ENCODE measurements around the gene FUBP3.

The FUBP3 gene, protein sequence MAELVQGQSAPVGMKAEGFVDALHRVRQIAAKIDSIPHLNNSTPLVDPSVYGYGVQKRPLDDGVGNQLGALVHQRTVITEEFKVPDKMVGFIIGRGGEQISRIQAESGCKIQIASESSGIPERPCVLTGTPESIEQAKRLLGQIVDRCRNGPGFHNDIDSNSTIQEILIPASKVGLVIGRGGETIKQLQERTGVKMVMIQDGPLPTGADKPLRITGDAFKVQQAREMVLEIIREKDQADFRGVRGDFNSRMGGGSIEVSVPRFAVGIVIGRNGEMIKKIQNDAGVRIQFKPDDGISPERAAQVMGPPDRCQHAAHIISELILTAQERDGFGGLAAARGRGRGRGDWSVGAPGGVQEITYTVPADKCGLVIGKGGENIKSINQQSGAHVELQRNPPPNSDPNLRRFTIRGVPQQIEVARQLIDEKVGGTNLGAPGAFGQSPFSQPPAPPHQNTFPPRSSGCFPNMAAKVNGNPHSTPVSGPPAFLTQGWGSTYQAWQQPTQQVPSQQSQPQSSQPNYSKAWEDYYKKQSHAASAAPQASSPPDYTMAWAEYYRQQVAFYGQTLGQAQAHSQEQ

GRCh38 chr9:130578865-130579737, at the start of gene FUBP3:
TSS of gene FUBP3 (plus strand) at chr9:130579577. CDS start at chr9:130579681, 104 bp downstream.
- peak; percentile 87 to 99 (median 97) for DNase-seq
- intact Hi-C loops (cut with DNase I), result loop anchor here (5.0 kb wide), 1 partner anchor 113 kb away; the partner anchor contains the start of gene EXOSC2

DNA sequence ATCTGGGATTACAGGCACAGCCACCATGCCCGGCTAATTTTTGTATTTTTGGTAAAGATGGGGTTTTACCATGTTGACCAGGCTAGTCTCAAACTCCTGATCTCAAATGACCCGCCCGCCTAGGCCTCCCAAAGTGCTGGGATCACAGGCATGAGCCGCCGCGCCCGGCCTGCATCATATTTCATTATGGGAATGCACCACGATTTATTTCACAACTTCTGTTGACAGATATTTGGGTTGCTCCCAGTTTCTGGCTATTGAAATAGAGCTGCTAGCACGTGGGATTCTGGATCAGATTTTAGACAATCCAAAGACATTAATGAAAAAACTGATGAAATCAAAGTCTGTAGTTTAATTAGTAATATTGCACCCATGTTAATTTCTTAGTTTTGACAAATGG, 48.4 kb upstream of the FUBP3 start:
- intact Hi-C loops (cut with DNase I), result no loop called here
- DNase-seq, result no peak

GRCh38 chr9:130531670-130532069, 47.7 kb upstream of the FUBP3 start:
- intact Hi-C loops (cut with DNase I), result no loop called here

DNA sequence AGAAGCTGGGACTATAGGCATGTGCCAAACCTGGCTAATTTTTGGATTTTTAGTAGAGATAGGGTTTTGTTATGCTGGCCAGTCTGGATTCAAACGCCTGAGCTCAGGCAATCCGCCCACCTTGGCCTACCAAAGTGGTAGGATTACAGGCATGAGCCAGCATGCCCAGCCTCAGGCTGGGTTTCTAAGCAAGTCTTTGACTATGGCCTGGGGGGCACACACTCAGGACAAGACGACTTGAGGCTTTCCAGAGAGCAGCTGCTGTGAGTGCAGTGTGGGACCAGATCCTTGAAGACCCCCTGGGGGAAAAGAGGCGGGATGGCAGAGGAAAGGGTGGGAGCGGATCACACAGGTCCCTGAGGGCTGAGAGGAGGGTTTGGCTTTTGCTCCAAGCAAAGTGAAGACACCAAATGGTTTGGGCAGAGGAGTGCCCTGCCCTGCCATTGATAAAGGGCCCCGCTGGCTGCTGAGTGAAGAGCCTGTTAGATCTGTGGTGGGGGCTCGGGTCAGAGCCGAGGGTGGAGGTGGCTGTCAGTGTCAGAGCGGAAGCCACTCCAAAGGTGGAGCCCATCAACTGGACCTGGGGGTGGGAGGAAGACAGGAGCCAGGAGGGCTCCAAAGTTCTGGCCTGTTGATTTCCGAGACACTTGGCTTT, 46.8 kb upstream of the FUBP3 start:
- DNase-seq, result no peak
- intact Hi-C loops (cut with DNase I), result no loop called here

More at GRCh38 chr9:130531670-130532069, 47.7 kb upstream of the FUBP3 start:
- DNase-seq, result no peak

GRCh38 chr9:130535818-130536521, 43.4 kb upstream of the FUBP3 start:
- peak in 28 of 42 donors; percentile 4 to 64 (median 23) for DNase-seq
- intact Hi-C loops (cut with DNase I), result no loop called here

GRCh38 chr9:130536701-130537107, 42.7 kb upstream of the FUBP3 start:
- intact Hi-C loops (cut with DNase I), result no loop called here
- no peak for DNase-seq

- no peak for DNase-seq
- intact Hi-C loops (cut with DNase I), result no loop called here
Measured at GRCh38 chr9:130537346-130538050, 41.9 kb upstream of the FUBP3 start.

DNA sequence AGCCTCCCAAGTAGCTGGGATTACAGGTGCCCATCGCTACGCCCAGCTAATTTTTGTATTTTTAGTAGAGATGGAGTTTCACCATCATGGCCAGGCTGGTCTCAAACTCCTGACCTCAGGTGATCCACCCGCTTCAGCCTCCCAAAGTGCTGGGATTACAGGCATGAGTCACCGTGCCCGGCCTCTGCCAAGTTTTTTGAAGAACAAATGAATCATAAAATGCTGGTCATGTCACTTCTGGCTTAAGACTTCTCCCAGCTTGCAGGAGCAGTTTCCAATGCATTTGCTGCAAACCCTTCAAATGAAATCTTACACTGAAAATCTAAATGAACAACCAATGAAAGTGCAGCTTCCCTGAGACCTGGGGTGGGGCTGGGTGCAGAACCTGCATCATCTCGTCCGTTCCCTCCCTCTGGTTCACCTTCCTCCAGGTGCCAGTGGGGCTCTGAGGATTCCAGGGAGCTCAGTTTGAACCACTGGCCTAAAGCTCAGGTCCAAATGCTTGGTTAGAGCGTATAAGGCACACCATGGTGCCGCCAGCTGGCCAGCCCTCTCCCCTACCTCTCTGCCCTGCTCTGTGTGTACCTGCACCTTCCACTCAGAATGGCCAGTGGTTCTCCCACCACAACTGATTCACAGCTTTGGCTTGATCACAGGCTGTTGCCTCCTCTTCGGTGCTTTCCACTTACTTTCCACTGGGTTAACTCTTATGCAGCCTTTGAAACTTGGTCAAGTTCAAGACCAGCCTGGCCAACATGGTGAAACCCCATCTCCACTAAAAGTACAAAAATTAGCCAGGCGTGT, 39.8 kb upstream of the FUBP3 start:
- intact Hi-C loops (cut with DNase I), result no loop called here
- peak in 1 of 42 donors; percentile 13 for DNase-seq

DNA sequence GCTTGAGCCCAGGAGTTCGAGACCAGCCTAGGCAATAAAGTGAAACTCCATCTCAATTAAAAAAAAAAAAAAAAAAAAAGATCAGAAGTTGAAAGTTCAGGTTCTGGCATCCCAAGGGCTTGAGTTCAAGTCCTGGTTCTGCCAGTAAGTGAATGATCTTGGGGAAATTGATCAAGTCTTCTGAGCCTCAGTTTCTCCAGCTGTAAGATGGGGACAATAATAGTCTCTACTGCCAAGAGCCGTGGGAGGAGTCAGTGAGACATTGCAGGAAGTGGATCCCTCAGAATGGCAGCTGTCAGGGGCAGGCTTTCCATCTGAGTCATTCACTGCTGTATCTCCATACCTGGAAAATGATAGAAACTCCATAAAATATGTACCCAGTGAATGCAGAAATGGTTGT, 37.8 kb upstream of the FUBP3 start:
- DNase-seq, result no peak

GRCh38 chr9:130542038-130542437, 37.3 kb upstream of the FUBP3 start:
- DNase-seq, result no peak
- intact Hi-C loops (cut with DNase I), result no loop called here

More for the DNA sequence above, 37.8 kb upstream of the FUBP3 start:
- intact Hi-C loops (cut with DNase I), result no loop called here

DNA sequence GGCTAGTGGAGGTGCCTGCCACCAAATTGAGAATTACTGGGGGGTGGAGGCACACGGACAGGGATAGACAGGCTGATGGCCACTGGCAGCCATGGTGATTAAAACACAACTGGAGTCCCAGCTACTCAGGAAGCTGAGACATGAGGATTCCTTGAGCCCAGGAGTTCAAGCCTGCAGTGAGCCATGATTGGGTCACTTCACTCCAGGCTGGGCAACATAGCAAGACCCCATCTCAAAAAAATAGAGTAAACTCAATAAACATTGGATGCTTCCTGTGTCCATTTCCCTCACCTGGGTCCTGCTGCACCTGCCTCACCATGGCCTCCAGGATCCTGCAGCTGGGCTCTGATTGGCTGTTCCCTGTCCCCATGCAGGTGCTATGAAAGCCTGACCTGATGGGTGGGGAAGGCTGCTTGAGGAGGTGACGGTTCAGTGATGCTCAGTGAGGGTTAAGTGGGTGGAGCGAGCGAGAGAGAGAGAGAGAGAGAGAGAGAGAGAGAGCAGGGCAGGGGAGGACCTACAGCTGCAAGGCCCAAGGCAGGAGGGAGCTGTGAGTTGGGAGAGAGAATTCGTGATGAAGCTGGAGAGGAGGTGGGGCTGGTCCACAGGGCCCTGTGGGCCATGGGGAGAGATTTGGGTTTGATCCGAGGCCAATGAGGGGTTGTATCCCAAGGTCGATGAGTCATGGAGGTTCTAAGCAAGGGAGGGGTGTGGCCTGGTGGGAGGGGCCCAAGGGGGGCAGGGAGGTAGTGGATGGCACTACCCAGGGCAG, 36.7 kb upstream of the FUBP3 start:
- no peak for DNase-seq
- intact Hi-C loops (cut with DNase I), result no loop called here

DNA sequence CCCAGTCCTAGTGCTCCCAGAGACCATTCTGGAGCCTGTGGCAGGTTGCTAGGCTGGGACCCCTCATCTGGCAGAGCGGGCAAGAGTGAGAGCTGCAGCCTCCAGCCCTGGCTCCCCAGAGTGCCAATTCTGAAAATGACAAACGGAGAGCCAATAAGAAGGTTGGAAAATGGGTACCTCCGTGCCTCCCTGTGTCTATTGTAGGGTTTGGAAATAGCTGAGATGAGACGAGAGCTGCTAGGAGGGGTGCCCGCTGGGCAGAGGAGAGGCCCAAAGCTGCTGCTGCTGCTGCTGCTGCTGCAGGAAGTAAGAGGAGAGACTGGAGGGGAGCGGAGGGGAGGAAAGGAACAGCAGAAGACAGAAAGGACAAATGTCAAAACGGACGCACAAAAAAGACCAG, 36.0 kb upstream of the FUBP3 start:
- intact Hi-C loops (cut with DNase I), result no loop called here
- no peak for DNase-seq

- intact Hi-C loops (cut with DNase I), result no loop called here
- DNase-seq, result no peak
Measured at GRCh38 chr9:130543859-130544258, 35.5 kb upstream of the FUBP3 start.

DNA sequence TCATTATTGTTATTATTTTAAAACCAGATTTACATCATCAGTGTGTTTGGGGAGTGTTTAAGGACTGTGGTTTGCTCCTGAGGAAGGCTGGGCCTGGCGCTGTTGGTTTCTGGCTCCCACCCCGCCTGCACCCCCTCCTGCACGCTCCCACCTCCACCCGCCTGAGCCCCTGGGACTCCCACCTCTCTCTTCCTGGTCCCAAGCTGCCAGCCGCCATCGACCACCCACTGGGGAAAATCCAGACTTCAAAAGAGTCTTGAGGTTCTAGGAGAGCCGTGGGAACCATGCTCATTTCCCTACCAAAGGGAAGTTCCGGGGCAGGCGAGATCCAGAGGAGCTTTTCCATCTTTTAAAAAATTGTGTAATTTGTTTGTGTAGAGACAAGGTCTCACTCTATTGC, 35.0 kb upstream of the FUBP3 start:
- DNase-seq, result no peak
- intact Hi-C loops (cut with DNase I), result no loop called here

GRCh38 chr9:130548103-130548502, 31.3 kb upstream of the FUBP3 start:
- intact Hi-C loops (cut with DNase I), result no loop called here
- DNase-seq, result no peak

- DNase-seq, result no peak
- intact Hi-C loops (cut with DNase I), result no loop called here
Measured at GRCh38 chr9:130549093-130549735, 30.2 kb upstream of the FUBP3 start.

Measured in head of caudate nucleus (tissue), 42 donors.